Activated CD4-positive, CD25-positive, alpha-beta regulatory T cell treated with anti-CD3 and anti-CD28 coated beads, Interleukin-2, amount 50 U/mL, for 16 hours (primary cell): Measurements from ENCODE around the gene MEGF6.
"Not testable (repeated sequence)": the region's sequence is repeated elsewhere in the genome, so short reads cannot be mapped to it uniquely, and the experiment has no call there.

ENCODE experiments used
- DNase-seq: peaks from one replicate; pipeline ENCODE4 v3.0.0-alpha.2; 2020; ENCODE audit warnings: low read depth, low spot score

Gene MEGF6

DNA sequence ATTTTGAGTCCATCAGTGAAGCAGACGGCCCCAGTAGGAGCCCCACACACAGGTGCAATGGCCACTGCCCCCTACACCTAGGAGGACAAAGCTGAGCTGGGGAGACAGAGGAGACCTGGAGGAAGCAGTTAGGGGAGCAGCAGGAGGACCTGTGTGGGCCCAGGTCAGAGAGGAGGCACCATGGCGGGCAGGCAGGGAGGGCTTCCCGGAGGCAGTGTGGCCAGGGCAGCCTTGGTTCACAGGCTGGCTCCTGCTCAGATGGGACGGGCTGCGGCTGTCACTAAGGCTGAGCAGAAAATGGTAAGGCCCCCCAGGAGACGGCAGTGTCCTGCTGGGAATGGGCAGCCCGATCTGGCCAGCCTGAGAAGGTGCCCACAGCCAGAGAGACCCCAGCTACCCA is 15.4 kb downstream of the MEGF6 start:
- DNase-seq, result no peak

DNA sequence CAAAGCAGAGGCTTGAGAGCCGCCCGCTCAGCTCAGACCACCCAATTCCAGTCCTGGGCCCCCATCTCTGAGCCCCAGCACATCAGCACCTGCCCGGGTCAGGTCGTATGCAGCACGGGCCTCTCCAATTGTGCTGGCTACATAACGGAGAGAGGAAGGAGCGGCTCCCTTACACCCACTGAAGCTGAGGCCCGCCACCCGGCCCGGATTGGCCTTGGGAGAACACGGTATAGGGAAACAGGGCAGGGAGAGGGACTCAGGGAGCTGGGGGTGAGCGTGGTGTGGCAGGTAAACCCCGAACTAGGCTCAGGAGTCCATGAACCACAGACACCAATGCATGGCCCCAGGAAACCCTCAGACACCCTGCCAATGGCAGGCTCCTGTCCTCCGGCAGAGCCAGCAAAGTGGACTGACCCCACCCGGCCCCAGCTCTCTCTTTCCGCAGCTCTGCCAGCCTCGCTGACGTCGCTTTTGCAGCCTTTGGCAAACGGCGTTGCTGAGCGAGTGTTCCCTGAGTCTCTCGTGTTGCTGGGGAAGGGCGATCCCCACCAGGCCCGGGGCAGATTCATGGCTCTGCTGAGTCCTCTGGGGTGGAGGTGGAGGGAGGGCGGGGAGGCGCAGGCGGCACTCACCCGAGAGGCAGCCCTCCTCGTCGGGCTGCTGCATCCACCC is 16.5 kb downstream of the MEGF6 start:
- no peak for DNase-seq

DNA sequence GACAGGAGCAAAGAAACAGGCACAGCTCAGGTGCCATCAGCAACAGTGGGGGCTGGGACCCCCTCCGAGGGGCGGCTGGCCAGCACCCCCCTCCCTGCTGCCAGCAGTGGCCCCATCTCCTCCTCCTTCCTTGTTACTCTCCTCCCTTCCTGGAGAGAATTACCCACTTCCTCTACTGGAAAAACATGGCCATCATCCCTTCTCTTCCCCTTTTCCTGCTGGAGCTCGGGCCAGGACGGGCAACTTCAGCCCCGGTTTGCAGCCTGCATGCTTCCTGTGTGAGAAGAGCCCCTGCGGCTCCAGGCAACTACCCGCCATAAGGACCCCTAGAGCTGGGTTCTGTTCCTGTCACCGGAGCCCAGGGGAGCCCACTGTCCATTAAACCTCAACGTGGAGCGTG is 17.6 kb downstream of the MEGF6 start:
- no peak for DNase-seq

DNA sequence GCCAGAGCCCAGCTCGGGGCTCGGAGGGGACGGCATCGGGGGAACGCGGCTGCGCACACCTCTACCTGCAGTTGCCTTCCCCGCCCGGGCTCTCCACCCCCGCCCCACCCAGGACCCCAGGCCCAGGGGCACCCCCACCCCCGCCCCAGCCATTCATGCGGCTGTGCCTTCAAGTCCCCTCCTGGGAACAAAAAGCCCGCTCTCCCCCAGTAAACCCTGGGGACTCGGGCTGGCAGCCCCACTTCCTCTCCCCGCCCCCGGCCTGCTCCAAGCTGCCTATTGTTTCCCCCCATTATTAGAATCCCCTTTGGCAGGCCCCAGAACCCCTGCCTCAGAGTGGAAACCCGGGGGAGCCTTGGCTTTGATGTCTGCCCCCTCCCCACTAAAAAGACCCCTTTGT is 18.0 kb downstream of the MEGF6 start:
- no peak for DNase-seq

DNA sequence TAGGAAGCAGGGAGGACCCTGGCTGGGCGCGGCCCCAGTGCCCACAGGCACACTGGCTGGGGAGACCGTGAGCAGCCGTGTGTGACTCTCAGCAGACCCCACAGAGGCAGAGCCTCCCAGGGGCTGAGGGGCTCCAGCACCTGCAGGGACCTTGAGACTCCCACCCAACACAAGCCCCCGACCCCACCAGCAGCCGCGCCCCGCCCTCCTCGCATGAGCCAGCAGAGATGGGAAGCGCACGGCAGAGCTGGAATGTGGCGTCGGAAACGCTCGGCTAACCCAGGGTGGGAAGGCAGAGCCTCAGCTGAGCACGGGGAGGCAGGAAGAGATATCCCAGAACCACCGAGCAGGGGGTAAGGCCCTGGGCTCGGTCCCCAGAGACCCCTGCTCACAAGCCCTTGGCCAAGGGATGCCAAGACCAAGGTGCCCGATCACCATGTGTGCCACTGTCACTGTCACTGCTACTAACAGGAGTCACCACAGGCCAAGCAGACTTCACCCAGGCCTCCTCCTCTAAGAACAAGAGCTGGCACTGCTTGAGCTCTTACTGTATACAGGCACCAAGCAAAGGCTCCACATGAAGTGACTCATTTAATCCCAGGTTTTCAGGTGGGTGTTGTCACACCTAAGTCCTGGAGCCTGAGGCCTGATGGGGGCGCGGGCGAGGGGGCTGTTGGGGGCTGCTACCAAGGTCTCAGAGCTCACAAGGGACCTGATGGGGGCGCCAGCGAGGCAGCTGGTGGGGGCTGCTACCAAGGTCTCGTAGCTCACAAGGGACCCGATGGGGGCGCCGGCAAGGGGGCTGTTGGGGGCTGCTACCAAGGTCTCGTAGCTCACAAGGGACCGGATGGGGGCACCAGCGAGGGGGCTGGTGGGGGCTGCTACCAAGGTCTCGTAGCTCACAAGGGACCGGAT is 20.1 kb downstream of the MEGF6 start:
- no peak for DNase-seq

DNA sequence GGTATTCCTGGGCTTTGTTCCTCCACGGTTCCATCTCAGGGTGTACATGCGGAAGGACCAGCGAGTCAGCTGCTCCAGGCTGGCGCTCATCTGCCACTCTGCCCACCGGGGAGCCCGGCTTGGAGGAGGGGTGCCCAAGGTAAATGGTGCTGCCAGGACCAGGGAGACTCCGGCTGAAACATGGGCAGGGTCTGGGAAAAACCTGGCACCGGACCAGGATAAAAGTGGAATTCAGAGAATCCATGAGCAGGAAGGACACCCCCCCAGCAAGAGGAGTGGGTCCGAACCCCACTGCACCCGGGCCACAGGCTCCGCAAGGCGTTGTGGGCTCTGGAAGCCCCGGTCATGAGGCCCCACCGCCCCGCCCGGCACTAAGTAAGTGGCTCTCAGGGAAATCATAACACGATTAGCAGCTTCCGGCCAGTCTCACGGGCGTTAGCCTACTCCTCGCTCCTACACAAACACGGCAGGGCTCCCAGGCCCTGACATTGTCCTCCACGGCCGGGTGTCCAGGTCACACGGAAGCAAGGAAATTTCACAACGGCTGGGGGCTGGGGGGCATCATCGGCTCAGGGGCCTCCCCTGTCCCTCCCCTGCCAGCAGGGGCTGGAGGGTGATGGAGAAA is 21.1 kb downstream of the MEGF6 start:
- DNase-seq, result no peak

DNA sequence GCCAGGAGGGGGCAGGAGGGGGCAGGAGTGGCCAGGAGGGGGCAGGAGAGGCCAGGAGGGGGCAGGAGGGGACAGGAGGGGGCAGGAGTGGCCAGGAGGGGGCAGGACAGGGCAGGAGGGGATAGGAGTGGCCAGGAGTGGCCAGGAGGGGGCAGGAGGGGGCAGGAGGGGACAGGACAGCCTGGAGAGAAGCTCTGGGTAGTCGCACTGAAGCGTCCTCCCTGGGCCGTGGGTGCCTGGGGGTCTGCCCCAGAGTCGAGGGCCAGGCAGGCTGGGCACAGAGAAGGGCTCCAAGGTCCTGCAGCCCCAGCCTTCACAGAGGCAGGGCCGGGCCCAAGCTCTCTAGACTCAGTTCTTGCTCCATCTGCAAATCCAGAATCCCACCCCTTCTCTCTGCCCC is 22.9 kb downstream of the MEGF6 start:
- no peak for DNase-seq

DNA sequence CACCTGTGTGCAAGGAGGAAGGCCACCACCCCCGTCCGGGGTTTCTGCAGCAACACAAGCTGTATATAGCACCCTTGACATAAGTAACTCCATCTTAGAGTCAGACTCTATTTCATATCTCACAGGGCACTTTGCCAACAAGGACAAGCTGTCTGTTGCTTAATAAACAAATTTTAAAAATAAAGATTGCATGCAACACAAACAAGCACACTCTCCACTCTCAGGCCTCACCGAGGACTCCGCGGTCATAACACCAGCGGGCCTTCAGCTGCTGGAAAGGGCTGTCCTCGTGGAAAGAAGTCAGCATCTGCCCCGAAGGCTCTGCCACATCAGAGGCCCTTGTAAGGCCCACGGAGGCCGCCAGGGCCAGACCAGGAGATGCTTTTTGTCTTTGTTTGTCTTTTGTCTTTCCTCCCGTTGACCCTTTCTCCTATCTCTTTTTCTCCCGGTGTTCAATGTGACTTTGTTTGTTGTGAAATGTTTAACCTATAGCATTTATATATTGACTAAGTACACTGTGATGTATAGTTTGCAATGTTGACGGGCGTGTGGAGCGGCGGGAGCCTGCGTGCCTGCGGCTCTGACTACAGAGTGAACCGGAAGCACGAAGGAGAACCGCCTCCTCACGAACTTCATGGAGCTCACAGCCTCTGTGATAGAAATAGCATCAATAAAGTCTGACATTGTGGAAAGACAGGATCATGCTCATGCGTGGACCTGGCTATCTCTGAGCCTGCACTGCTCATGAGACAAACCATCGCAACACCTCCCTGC is 24.1 kb downstream of the MEGF6 start:
- no peak for DNase-seq

DNA sequence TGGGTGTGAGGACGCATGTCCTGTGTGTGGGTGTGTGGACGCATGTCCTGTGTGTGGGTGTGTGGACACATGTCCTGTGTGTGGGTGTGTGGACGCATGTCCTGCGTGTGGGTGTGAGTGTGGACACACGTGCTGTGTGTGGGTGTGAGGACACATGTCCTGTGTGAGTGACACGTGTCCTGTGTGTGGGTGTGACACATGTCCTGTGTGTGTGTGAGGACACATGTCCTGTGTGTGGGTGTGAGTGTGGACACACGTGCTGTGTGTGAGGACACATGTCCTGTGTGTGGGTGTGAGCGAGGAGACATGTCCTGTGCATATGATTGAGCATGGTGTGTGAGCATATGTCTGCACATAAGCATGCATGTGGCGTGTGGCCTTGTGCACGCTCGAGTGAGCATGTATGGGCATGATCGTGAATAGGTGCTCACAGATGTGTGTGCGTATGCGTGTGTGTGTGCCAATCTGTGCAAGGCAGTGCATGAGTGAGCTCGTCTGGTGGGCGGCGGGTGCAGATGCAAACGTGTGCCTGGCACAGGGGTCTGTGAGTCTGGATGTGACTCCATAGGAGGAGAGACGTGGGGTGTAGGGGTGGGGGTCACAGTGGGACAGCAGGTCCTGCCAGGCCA is 25.3 kb downstream of the MEGF6 start:
- DNase-seq, result no peak

DNA sequence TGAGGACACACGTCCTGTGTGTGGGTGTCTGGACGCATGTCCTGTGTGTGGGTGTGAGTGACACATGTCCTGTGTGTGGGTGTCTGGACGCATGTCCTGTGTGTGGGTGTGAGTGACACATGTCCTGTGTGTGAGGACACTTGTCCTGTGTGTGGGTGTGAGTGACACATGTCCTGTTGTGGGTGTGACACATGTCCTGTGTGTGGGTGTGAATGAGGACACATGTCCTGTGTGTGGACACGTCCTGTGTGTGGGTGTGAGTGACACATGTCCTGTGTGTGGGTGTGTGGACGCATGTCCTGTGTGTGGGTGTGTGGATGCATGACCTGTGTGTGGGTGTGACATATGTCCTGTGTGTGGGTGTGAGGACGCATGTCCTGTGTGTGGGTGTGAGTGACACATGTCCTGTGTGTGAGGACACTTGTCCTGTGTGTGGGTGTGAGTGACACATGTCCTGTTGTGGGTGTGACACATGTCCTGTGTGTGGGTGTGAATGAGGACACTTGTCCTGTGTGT is 25.9 kb downstream of the MEGF6 start:
- not testable (repeated sequence) for DNase-seq

DNA sequence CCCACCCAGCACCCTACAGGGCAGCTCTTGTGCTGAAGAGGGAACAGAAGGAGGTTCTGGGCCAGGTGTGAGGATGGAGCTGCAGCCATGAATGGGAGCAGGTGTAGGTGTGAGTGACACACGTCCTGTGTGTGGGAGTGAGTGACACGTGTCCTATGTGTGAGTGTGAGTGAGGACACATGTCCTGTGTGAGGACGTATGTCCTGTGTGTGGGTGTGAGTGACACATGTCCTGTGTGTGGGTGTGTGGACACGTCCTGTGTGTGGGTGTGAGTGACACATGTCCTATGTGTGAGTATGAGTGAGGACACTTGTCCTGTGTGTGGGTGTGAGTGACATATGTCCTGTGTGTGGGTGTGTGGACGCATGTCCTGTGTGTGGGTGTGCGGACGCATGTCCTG is 26.4 kb downstream of the MEGF6 start:
- no peak for DNase-seq

DNA sequence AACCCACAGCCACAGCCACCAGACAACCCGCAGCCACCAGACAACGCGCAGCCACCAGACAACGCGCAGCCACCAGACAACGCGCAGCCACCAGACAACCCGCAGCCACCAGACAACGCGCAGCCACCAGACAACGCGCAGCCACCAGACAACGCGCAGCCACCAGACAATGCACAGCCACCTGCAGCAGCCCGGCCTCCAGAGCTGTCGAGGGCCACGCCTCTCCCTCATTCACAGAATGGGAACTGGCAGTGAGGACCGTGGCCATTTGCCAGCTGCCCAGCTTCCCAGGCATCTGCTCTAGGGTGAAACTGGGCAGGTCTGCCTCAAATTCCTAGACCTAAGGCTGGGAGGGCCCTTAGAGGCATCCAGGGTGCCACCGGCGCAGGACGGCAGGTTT is 27.6 kb downstream of the MEGF6 start:
- DNase-seq, result not testable (repeated sequence)

DNA sequence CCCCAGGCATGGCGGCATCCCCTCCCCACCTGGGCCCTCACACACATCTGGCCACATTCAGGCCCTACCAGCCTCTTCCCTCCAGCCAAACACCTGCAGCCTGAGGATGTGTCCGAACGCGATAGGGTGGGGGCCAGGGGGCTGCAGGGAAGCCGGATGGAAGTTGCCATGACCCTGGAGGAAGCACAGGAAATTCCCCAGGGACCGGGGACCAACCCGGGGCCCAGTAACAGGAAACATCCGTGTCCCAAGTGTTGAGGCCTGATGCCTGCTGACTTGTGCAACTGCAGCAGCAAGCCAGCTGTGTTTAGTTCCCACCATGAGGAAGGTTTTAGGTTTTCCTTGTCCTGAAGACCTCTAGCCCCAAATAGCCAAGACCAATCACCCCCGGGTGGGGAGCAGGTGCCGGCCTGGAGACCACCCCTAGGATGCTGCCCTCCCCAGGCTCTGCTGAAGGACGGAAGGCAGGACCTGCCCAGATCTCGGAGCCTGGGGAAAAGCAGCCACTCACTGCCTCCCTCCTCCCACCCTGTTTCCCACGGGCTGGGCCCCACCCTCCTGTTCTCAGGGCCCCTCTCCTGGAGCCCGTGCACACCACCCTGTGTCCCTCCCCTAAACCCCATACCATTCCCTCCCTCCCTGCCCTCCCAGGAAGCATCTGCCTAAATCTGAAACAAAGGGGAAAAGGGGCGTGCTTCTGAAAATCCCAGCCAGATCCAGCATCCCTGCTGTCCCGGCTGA is 29.8 kb downstream of the MEGF6 start:
- no peak for DNase-seq

DNA sequence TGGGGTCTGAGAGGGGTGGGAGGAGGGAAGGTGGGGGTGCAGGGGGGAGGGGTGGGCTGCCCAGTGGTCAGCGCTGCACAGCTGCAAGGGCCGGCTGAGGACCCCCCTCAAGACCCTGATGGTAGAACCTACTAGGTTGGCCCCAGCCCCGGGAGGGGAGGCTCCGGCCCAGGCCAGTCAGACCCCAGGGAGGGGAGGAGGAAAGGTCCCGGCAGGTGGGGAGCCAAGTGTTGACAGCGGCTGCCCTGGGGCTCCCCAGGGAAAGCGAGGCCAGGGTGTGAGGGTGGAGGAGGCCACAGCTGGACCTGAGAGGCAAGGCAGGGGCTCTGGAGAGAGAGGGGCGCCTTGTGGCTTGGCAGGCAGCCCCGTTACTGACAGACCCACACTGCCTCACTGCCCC is 31.1 kb downstream of the MEGF6 start:
- no peak for DNase-seq

DNA sequence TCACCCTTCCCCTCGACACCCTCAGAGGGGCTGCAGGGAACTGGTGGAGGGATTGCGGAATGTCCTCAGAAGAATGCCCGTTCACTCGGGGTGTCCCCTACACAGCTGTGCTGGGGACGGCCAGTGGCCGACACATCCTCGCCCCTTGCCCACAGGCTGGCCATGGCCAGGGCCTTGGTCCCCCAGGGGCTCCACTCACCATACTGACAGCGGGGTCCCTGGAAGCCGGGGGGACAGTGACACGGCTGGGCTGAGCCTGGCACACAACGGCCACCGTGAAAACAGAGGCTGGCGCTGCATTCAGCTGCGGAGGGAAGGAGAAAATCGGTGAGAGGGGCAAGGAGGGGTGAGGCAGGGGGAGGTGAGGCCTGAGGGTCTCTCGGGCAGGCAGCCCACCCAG is 31.7 kb downstream of the MEGF6 start:
- no peak for DNase-seq

DNA sequence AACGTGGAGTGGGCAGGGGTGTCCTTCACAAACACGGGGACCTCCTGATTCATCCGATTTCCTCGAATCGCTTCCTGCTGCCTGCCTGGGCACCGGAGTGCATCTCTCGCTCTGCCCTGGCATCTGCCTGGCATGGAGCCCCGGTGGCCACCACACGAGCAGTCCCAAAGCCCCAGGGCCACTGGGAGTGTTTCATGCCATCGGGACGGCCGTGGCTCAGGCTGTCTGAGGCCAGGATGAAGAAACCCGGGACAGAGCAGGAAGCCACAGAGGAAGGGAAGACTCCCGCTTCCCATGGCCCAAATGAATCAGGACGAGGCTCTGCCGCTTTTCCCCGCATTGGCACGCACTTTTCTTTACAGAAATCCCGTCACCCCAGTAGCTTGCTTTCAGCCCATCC is 32.4 kb downstream of the MEGF6 start:
- DNase-seq, result no peak

DNA sequence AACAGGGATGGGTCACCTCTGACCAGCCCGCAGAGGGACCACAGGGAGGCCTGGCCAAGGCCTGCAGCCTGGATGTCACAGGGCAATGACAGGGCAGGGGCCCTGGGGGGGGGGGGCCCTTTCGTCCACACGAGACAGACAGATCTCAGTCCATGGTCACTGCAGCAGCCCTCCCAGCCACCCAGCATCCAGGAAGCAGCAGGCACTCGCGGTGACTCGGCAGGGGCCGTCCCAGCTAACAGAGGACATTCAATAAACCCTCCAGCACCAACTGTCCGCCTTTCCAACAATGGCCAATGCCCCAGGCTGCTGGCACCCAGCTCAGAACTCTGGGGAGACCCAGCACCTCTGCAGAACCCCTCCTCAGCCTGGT is 32.9 kb downstream of the MEGF6 start:
- DNase-seq, result no peak

DNA sequence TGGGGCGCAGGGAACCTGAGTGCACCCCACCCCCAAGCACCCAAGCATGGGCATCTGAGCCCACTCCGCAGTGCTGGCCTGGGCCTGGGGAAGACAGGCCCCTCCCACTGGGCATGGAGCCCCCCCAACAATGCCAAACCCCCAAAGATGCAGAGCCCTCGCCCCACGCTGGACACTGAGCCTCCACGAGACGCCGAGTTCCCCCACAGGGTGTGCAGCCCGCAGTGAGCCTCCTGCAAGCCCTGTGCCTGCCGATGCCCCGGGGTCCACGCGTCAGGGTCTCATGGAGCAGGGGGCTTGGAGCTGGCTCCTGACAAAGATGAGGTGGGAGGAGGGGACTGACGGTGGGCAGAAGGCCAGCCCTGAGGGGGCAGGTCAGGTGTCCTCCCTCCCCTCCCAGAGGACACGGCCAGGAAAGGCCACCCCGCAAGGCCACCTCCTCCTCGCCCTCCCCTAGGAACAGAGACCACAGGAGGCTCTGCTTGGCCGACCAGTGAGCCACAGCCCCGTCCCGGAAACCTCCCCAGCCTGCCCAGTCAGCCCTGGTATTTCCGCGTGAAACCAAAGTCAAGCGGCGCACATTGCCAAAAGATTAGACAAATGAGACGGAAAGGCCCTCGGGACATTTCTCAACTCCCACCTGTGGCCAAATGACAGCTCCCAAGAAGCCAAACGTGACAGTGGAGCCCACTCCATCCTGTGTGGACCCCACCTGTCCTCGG is 33.4 kb downstream of the MEGF6 start:
- no peak for DNase-seq

DNA sequence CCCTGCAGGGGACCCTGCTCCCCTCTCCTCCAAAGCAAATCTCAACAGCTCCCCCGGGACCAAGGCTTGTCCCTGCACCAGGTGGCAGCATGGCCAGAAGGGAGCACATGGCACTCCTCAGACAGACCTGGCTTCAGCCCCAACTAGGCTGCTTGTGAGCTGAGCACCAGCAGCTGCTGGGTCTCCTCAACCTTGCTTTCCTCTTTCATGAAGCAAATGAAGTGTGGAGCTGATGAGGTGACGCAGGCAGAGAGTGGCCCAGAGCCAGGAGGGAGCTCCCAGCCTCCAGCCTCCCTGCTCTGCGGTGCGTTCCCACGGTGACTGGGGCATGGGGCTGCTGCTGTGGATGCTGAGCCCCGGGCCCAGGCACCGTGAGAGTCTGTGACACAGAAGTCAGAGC is 34.0 kb downstream of the MEGF6 start:
- no peak for DNase-seq

DNA sequence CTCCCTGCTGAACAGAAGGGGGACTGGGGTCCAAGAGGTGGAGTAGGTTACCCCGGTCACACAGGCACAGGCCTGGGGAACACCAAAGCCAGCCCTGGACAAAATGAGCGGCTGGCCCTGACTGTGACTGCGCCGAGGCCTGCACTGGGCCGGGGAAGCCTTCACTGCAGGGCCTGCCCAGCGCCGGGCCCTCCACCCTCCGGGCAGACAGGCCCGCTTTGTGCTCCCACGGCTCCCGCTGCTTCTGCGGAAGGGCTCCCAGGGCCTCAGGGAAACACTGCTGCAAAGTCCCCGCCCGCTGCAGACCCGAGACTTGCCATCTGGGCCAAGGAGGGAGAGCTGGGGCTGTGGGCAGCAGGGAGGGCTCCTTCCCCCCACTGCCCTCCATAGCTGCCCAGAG is 35.3 kb downstream of the MEGF6 start:
- DNase-seq, result no peak
